HepG2 (cell line): ENCODE data around the gene TEAD3. TPM values are rescaled to one million over a fixed set of nuclear protein-coding genes. Genes with fewer than 3 reads are reported as not detected.

Source experiments
- CCAR2 ChIP-seq: fragments of 200-400 bp; formaldehyde crosslinking; optimal IDR thresholded peaks from 2 replicates; pipeline ENCODE3; 2018; ENCODE audit warnings: low read depth, mild to moderate bottlenecking, low read length, moderate library complexity
- FOXO1 ChIP-seq: sonication (generic); formaldehyde crosslinking; IDR thresholded peaks from 2 replicates; pipeline ENCODE4 v1.4.0; 2020; ENCODE audit warnings: missing genetic modification reagents
- HDAC6 ChIP-seq: fragments of 200-600 bp; sonication (generic); IDR thresholded peaks from 2 replicates; pipeline ENCODE4 v1.7.0; 2017; ENCODE audit warnings: mild to moderate bottlenecking, antibody characterized with exemption, low read length, low read depth
- HNF1B ChIP-seq: sonication (generic); formaldehyde crosslinking; IDR thresholded peaks from 2 replicates; pipeline ENCODE4 v1.5.1; 2020; ENCODE audit warnings: mild to moderate bottlenecking, moderate library complexity, missing genetic modification reagents
- KLF12 ChIP-seq: sonication (generic); formaldehyde crosslinking; IDR thresholded peaks from 2 replicates; pipeline ENCODE4 v1.4.0; 2020; ENCODE audit warnings: missing genetic modification reagents, borderline replicate concordance
- MAZ ChIP-seq, 2 experiments: sonication (generic) in 1 of 2; formaldehyde crosslinking in 1 of 2; IDR thresholded peaks; 2 replicates each; pipeline versions ENCODE4 v1.5.0 to v1.6.1; 2012 to 2020; ENCODE audit warnings: low read depth in 2 of 2, mild to moderate bottlenecking in 2 of 2, borderline replicate concordance in 1 of 2, improper control_type of control experiment in 1 of 2, low read length in 1 of 2, missing genetic modification reagents in 1 of 2, moderate library complexity in 1 of 2
- MEF2D ChIP-seq: sonication (generic); formaldehyde crosslinking; IDR thresholded peaks from 2 replicates; pipeline ENCODE4 v1.5.1; 2020; ENCODE audit warnings: mild to moderate bottlenecking, missing genetic modification reagents
- MTA1 ChIP-seq: sonication (generic); formaldehyde crosslinking; IDR thresholded peaks from 2 replicates; pipeline ENCODE4 v1.4.0; 2020; ENCODE audit warnings: missing genetic modification reagents, mild to moderate bottlenecking, borderline replicate concordance
- POGZ ChIP-seq: sonication (generic); formaldehyde crosslinking; IDR thresholded peaks from 2 replicates; pipeline ENCODE4 v1.4.0; 2020; ENCODE audit warnings: mild to moderate bottlenecking, missing genetic modification reagents
- RXRA ChIP-seq: sonication (generic); formaldehyde crosslinking; IDR thresholded peaks from 2 replicates; pipeline ENCODE4 v1.5.1; 2020; ENCODE audit warnings: missing genetic modification reagents
- SALL1 ChIP-seq: sonication (generic); formaldehyde crosslinking; IDR thresholded peaks from 2 replicates; pipeline ENCODE4 v1.8.0; 2022; ENCODE audit warnings: mild to moderate bottlenecking, missing genetic modification reagents
- SIN3B ChIP-seq: fragments of 150-350 bp; IDR thresholded peaks from 2 replicates; pipeline ENCODE4 v1.6.1; 2014; ENCODE audit warnings: low read length
- TSC22D2 ChIP-seq: sonication (generic); formaldehyde crosslinking; IDR thresholded peaks from 2 replicates; pipeline ENCODE4 v1.5.1; 2020; ENCODE audit warnings: missing genetic modification reagents, mild to moderate bottlenecking, borderline replicate concordance
- ZNF256 ChIP-seq: sonication (generic); formaldehyde crosslinking; conservative IDR thresholded peaks from 2 replicates; pipeline ENCODE4 v1.4.0; 2020; ENCODE audit warnings: missing genetic modification reagents
- ZNF44 ChIP-seq: sonication (generic); formaldehyde crosslinking; IDR thresholded peaks from 2 replicates; pipeline ENCODE4 v1.5.1; 2020; ENCODE audit warnings: mild to moderate bottlenecking, missing genetic modification reagents
- polyA plus RNA-seq, 8 experiments: library from polyadenylated mRNA; depleted of rRNA in 3 of 8; stranded (reverse) in 7 of 8; unstranded in 1 of 8; fragments of >200 nt; fragmentation: Illumina TruSeq in 4 of 8; extraction: Trizol in 4 of 8; gene quantifications; 2 replicates each; pipeline versions ENCODE4 v1.2.1 to v1.2.3, GENCODE V29; 2011 to 2016; ENCODE audit warnings: low read depth in 4 of 8, missing spikeins in 1 of 8, mixed read lengths in 1 of 8; ENCODE audit not compliant: insufficient read depth in 1 of 8
- total RNA-seq, 5 experiments: library from RNA; depleted of rRNA; stranded (reverse); fragments of >200 nt; fragmentation: Illumina TruSeq; extraction: Trizol; gene quantifications; 2 replicates each; pipeline ENCODE4 v1.2.3, GENCODE V29; 2016; ENCODE audit warnings: low read depth in 1 of 5
- TF ChIP-seq, protein P1 (sequence below): sonication (generic); formaldehyde crosslinking; IDR thresholded peaks from 2 replicates; pipeline ENCODE4 v1.9.0; 2022; ENCODE audit warnings: missing genetic modification reagents, mild to moderate bottlenecking, borderline replicate concordance

The TEAD3 gene
- total and polyA plus RNA-seq, 2 of the 13 experiments (the other 11 are each of a cell fraction or from before 2014, with no cell fraction given): 15.1 to 16.5 TPM

DNA sequence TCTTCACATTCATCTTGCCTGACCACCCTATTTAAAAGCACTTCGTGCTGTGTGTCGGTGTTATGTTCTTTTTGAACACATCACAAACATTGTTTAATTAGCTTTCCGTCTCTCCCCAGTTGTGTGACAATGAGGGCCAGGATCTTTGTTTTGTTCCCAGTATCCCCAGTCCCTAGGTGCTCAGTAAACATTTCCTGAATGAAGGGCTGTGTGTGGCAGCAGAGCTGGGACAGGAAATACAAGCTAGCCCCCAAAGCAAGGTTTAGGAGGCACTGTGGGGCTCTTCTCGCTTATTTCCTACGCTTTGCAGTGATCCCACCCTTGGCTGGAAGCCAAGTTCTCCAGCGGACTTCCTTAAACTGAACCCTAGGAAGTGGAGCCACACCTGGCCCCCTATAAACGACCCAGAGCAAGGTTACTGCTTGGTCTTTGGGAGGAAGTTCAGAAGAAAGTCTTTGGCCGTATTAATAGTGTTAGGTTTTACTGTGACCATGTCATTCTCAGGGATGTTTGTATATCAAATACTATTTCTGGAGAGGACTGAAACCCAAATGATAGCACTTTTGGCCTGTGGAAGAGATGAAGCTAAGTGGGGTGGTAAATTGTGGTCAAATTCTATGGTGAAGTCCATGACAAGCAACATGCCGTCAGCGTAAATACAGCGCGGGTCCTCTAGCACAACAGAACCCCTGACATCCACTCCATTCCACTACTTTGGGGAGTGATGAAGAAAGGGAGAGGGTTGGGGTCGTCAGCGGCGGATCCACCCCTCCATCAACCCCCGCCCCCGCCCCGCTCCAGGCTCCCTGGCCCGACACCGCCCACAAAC, 45.3 kb downstream of the TEAD3 start (continued):
- no peak for TF ChIP-seq MAZ (IDR thresholded peaks at IDR 0.05; ENCODE audit: borderline replicate concordance, low read depth, low read length)
- no peak for TF ChIP-seq MAZ (CRISPR knock-in tag; IDR thresholded peaks at IDR 0.05; ENCODE audit: low read depth)
- TF ChIP-seq SIN3B: no peak
- TF ChIP-seq HDAC6: no peak
- no peak for TF ChIP-seq POGZ (CRISPR knock-in tag)
- no peak for TF ChIP-seq RXRA (CRISPR knock-in tag)
- TF ChIP-seq MTA1 (CRISPR knock-in tag): no peak
- no peak for TF ChIP-seq FOXO1 (CRISPR knock-in tag)
- TF ChIP-seq ZNF44: no peak
- TF ChIP-seq KLF12 (CRISPR knock-in tag): no peak
- no peak for TF ChIP-seq MEF2D (CRISPR knock-in tag)
- TF ChIP-seq, protein P1, sequence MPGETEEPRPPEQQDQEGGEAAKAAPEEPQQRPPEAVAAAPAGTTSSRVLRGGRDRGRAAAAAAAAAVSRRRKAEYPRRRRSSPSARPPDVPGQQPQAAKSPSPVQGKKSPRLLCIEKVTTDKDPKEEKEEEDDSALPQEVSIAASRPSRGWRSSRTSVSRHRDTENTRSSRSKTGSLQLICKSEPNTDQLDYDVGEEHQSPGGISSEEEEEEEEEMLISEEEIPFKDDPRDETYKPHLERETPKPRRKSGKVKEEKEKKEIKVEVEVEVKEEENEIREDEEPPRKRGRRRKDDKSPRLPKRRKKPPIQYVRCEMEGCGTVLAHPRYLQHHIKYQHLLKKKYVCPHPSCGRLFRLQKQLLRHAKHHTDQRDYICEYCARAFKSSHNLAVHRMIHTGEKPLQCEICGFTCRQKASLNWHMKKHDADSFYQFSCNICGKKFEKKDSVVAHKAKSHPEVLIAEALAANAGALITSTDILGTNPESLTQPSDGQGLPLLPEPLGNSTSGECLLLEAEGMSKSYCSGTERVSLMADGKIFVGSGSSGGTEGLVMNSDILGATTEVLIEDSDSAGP: no peak
- no peak for TF ChIP-seq SALL1
- TF ChIP-seq TSC22D2: no peak
- TF ChIP-seq HNF1B (CRISPR knock-in tag): no peak
- no peak for TF ChIP-seq CCAR2
- TF ChIP-seq ZNF256 (CRISPR knock-in tag): no peak
